Tibial artery (tissue), 4 donors: Measurements from ENCODE around the gene RRP36.
A peak's percentile ranks its signal among the peaks of the same experiment; 100 is the strongest.

Experiments used
- DNase-seq, 2 donors: peaks; one replicate each; pipeline ENCODE4 v3.0.0-alpha.2; 2019
- H3K27ac ChIP-seq, 2 donors: fragments of 200-600 bp; sonication (generic) in 1 of 2; 1 replicate in 1 of 2; 2 replicates in 1 of 2; pipeline ENCODE4 v1.5.1; 2018 to 2019; ENCODE audit warnings: mild to moderate bottlenecking in 1 of 2
- H3K27me3 ChIP-seq, 2 donors: fragments of 200-600 bp; sonication (generic) in 1 of 2; one replicate each; pipeline versions ENCODE4 v1.5.1 to v1.6.0; 2016 to 2019
- H3K36me3 ChIP-seq, 3 donors: fragments of 200-600 bp; sonication (generic) in 2 of 3; one replicate each; pipeline ENCODE4 v1.5.1; 2016 to 2019; ENCODE audit warnings: mild to moderate bottlenecking in 2 of 3
- H3K4me1 ChIP-seq, 4 donors: fragments of 200-600 bp; sonication (generic) in 2 of 4; 1 replicate in 3 of 4; 2 replicates in 1 of 4; pipeline ENCODE4 v1.5.1; 2016 to 2019
- H3K4me3 ChIP-seq, 2 donors: fragments of 200-600 bp; sonication (generic) in 1 of 2; 1 replicate in 1 of 2; 2 replicates in 1 of 2; pipeline ENCODE4 v1.5.1; 2018 to 2019; ENCODE audit warnings: mild to moderate bottlenecking in 2 of 2
- H3K9me3 ChIP-seq, 3 donors: fragments of 200-600 bp; sonication (generic) in 1 of 3; one replicate each; pipeline ENCODE4 v1.5.1; 2016 to 2019
- CTCF ChIP-seq, 2 experiments: fragments of 200-600 bp in 1 of 2; fragments of 450-650 bp in 1 of 2; IDR thresholded peaks; one replicate each; pipeline ENCODE4 v1.5.1; 2017 to 2019; ENCODE audit warnings: antibody characterized with exemption in 2 of 2, mild to moderate bottlenecking in 1 of 2, moderate library complexity in 1 of 2
- intact Hi-C: fragments of 100-400 bp; cut with DNase I; formaldehyde crosslinking; loops from one replicate; pipeline ENCODE4 v1.15.0; 2023; ENCODE audit warnings: low total_unique reads

The RRP36 gene

GRCh38 chr6:43012364-43012763 is 9.1 kb upstream of the RRP36 start:
- H3K4me3 ChIP-seq, result no peak overlapping the region
- DNase-seq, result no peak
- intact Hi-C loops, result loop anchor here (5.0 kb wide), 3 partner anchors 40 to 110 kb away; partner anchors contain the start of genes CNPY3 and CUL7
- TF ChIP-seq CTCF (IDR thresholded peaks at IDR 0.05), result no peak
- no peaks in the 10 kb centered on the region for H3K9me3 ChIP-seq
- H3K4me1 ChIP-seq, result peaks cover 0 to 44% (median 39%) of the 10 kb centered on the region in 4 donors
- peaks cover 44 to 53% (median 47%) of the 10 kb centered on the region in 3 donors for H3K36me3 ChIP-seq
- no peaks in the 10 kb centered on the region for H3K27me3 ChIP-seq
- H3K27ac ChIP-seq, result peak overlapping the region in 1 of 2 donors; percentile 89

GRCh38 chr6:43013097-43013842 is 8.2 kb upstream of the RRP36 start:
- H3K27ac ChIP-seq, result peak overlapping the region; percentile 84 to 89
- intact Hi-C loops, result loop anchor here (5.0 kb wide), 3 partner anchors 39 to 109 kb away; partner anchors contain the start of genes CNPY3 and CUL7
- no peak for TF ChIP-seq CTCF (IDR thresholded peaks at IDR 0.05)
- no peak for DNase-seq
- H3K9me3 ChIP-seq, result no peaks in the 10 kb centered on the region
- H3K4me3 ChIP-seq, result peak overlapping the region; percentile 71 to 83
- H3K27me3 ChIP-seq, result no peaks in the 10 kb centered on the region
- H3K36me3 ChIP-seq, result peaks cover 35 to 53% (median 47%) of the 10 kb centered on the region in 3 donors
- H3K4me1 ChIP-seq, result peaks cover 0 to 49% (median 41%) of the 10 kb centered on the region in 4 donors

- peak; percentile 99 to 100 for DNase-seq
- H3K27ac ChIP-seq, result peak within 1 kb of the TSS; percentile 86 to 89
- H3K27me3 ChIP-seq, result no peaks in the 10 kb centered on the region
- no peaks in the 10 kb centered on the region for H3K9me3 ChIP-seq
- peaks cover 33 to 53% (median 47%) of the 10 kb centered on the region in 3 donors for H3K36me3 ChIP-seq
- peak within 1 kb of the TSS; percentile 71 to 83 for H3K4me3 ChIP-seq
- peaks cover 0 to 49% (median 41%) of the 10 kb centered on the region in 4 donors for H3K4me1 ChIP-seq
- intact Hi-C loops, result loop anchor here (5.0 kb wide), 3 partner anchors 38 to 108 kb away; partner anchors contain the start of genes CNPY3 and CUL7
- TF ChIP-seq CTCF (IDR thresholded peaks at IDR 0.05), result no peak
These were observed 7.5 kb upstream of the RRP36 start, which contains the start of the genes KLHDC3 and MEA1 for GRCh38 chr6:43013843-43014433. Gene KLHDC3, plus strand, starts transcription at chr6:43014249. Its CDS starts 2,944 bp downstream, at chr6:43017193. Gene MEA1, minus strand, starts transcription at chr6:43013946. Its CDS starts 133 bp downstream, at chr6:43013813.

GRCh38 chr6:43014434-43014909 is 7.0 kb upstream of the RRP36 start:
- TF ChIP-seq CTCF (IDR thresholded peaks at IDR 0.05), result no peak
- intact Hi-C loops, result loop anchor here (5.0 kb wide), 3 partner anchors 38 to 108 kb away; partner anchors contain the start of genes CNPY3 and CUL7
- DNase-seq, result no peak
- no peaks in the 10 kb centered on the region for H3K27me3 ChIP-seq
- H3K27ac ChIP-seq, result peak overlapping the region; percentile 85 to 86
- H3K4me1 ChIP-seq, result peaks cover 0 to 49% (median 41%) of the 10 kb centered on the region in 4 donors
- H3K36me3 ChIP-seq, result peaks cover 33 to 53% (median 47%) of the 10 kb centered on the region in 3 donors
- no peaks in the 10 kb centered on the region for H3K9me3 ChIP-seq
- peak overlapping the region; percentile 71 to 83 for H3K4me3 ChIP-seq

GRCh38 chr6:43016176-43016942 is 5.1 kb upstream of the RRP36 start:
- intact Hi-C loops, result no loop called here
- H3K4me1 ChIP-seq, result peaks cover 0 to 58% (median 45%) of the 10 kb centered on the region in 4 donors
- no peaks in the 10 kb centered on the region for H3K27me3 ChIP-seq
- DNase-seq, result no peak
- H3K36me3 ChIP-seq, result peaks cover 19 to 40% (median 36%) of the 10 kb centered on the region in 3 donors
- H3K27ac ChIP-seq, result peak overlapping the region in 1 of 2 donors; percentile 45
- H3K4me3 ChIP-seq, result no peak overlapping the region
- no peak for TF ChIP-seq CTCF (IDR thresholded peaks at IDR 0.05)
- no peaks in the 10 kb centered on the region for H3K9me3 ChIP-seq
